ENCODE data around the gene SCP2. TPM values are rescaled to one million over a fixed set of nuclear protein-coding genes. Genes with fewer than 3 reads are reported as not detected.
A peak's percentile ranks its signal among the peaks of the same experiment; 100 is the strongest.

Gene SCP2
- total and polyA plus RNA-seq, 8 donors: 45.7 to 110 (median 70.4) TPM

DNA sequence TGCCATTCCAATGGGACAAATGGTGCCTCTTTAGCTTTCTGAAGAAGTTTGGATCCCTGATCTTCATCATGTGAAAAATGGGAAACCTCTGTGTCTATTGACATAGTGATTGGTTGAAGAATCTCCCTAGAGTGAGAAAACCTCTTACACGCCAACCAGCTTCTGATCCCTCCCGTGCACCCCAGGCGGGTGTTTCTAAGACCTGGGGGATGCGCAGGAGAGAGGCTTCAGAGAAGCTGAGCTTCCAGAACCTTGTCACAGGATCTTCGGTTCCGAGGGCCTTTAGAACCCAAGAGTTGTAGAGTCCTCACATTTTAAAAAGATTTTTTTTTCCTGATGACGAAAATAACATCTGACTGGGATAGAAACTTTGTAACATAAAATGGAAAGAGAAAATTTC is 146.2 kb downstream of the SCP2 start:
- Histone ChIP-seq H3K36me3 (no peaks in the 10 kb centered on the region), H3K27ac (no peak overlapping the region), H3K4me1 (no peaks in the 10 kb centered on the region), H3K27me3 (no peaks in the 10 kb centered on the region), H3K4me3 (no peak overlapping the region), H3K9me3 (no peaks in the 10 kb centered on the region)
- ATAC-seq (no peak), DNase-seq (peak in 1 of 6 donors; percentile 22), FAIRE-seq (no peak)
- TF ChIP-seq, protein P1, sequence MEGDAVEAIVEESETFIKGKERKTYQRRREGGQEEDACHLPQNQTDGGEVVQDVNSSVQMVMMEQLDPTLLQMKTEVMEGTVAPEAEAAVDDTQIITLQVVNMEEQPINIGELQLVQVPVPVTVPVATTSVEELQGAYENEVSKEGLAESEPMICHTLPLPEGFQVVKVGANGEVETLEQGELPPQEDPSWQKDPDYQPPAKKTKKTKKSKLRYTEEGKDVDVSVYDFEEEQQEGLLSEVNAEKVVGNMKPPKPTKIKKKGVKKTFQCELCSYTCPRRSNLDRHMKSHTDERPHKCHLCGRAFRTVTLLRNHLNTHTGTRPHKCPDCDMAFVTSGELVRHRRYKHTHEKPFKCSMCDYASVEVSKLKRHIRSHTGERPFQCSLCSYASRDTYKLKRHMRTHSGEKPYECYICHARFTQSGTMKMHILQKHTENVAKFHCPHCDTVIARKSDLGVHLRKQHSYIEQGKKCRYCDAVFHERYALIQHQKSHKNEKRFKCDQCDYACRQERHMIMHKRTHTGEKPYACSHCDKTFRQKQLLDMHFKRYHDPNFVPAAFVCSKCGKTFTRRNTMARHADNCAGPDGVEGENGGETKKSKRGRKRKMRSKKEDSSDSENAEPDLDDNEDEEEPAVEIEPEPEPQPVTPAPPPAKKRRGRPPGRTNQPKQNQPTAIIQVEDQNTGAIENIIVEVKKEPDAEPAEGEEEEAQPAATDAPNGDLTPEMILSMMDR (IDR thresholded peaks at IDR 0.05): no peak
- intact Hi-C loops (cut with DNase I): no loop called here
- WGBS, 2 donors: 90 to 93% methylated on average over 7 of the region's 7 CpGs

DNA sequence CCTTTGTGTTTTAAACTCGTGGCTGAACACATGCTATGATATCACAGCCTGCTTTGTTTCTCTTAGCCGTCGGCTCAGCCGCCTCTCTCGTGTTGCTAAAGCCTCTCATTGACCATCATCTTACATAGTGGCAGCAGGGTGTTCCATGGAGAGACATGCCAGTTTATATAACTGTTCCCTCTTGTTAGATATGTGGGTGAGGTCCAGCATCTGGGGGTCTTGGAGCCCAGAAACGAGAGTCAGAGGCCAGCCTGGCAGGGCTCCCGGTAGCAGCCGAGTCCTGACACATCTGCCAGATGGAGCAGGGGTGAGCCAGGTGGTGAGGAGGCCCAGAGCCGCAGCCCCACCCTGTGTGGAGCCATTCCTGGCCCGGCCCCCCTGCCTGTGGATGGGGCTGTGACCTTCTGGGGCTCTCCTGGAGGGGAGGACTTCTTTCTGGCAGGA is 146.8 kb downstream of the SCP2 start:
- intact Hi-C loops (cut with DNase I): no loop called here
- no peak overlapping the region for H3K27ac ChIP-seq

DNA sequence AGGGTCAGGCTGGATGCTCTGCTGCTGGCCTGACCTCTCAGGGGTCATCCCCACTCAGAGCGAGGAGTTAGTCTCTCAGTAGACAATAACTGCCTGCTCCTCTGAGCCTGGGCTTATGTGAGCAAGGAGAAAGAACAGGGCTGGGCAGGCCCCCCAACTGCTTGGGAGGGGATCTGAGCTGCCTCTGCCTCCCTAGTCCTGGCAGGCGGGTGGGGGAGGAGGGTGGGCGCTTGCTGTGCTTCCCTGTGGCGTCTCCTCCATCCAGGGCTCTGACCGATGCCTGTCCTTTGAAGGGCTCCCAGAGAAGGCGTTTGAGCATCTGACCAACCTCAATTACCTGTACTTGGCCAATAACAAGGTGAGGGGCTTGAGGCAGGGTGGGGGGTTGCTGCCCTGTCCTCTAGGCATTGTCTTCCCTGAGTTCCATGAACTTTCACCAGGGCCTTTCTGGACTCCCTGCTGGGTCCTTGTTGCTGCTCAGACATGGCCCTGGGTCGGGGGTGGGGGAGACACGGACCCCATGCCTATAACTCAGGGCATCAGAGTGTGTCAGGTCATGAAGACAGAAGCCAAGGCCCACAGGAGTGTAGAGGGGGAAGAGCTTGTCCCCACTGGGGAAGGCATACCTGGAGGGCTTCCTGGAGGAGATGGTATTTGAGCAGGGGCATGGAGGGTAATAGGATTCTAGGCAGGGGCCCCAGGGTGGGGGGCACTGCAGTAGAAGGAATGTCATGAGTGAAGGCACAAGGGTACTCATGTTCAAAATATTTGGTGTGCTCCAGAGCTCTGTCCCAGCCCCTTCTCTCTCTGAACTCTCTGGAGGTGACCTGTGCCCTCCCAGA is 147.5 kb downstream of the SCP2 start:
- DNase-seq (peak in 2 of 6 donors; percentile 27 to 30), ATAC-seq (no peak), FAIRE-seq (no peak)
- Histone ChIP-seq H3K27ac (no peak overlapping the region), H3K9me3 (no peaks in the 10 kb centered on the region), H3K4me1 (no peaks in the 10 kb centered on the region), H3K4me3 (no peak overlapping the region), H3K27me3 (no peaks in the 10 kb centered on the region), H3K36me3 (no peaks in the 10 kb centered on the region)
- 81 to 96% methylated on average over 8 of the region's 8 CpGs for WGBS, 2 donors
- TF ChIP-seq, protein P1 (IDR thresholded peaks at IDR 0.05): no peak
- intact Hi-C loops (cut with DNase I): no loop called here

More for the DNA sequence above, 146.8 kb downstream of the SCP2 start:
- FAIRE-seq (no peak), ATAC-seq (no peak), DNase-seq (peak in 2 of 6 donors; percentile 35 to 51)
- no peaks in the 10 kb centered on the region for H3K36me3 ChIP-seq
- WGBS, 2 donors: 73 to 75% methylated on average over 10 of the region's 10 CpGs
- H3K27me3 ChIP-seq: no peaks in the 10 kb centered on the region
- TF ChIP-seq, protein P1 (IDR thresholded peaks at IDR 0.05): no peak
- H3K9me3 ChIP-seq: no peaks in the 10 kb centered on the region
- H3K4me3 ChIP-seq: no peak overlapping the region
- H3K4me1 ChIP-seq: no peaks in the 10 kb centered on the region

DNA sequence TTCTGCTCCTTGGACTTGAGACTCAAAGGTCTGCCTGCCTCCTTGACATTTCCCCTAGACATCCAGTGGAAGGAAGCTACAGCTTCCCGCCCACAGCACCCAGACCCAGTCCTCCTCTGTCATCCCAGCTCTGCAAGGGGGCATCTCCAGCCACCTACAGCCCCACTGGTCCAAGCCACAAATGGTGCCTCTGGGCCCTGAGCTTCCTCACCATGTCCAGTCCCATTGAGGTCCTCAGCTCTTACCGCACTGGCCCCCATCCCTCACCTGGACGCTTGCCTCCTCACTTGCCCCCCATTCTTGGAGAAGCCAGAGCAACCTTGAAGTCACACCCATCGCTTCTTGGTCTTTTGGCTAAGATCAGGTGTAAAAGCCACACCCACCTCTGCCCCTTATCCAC is 148.1 kb downstream of the SCP2 start:
- no peak for ATAC-seq
- DNase-seq: peak in 2 of 6 donors; percentile 19 to 22
- H3K4me3 ChIP-seq: no peak overlapping the region
- no peaks in the 10 kb centered on the region for H3K9me3 ChIP-seq
- no peaks in the 10 kb centered on the region for H3K27me3 ChIP-seq
- intact Hi-C loops (cut with DNase I): no loop called here
- H3K4me1 ChIP-seq: no peaks in the 10 kb centered on the region
- WGBS, 2 donors: 96 to 97% methylated on average over 4 of the region's 4 CpGs
- no peaks in the 10 kb centered on the region for H3K36me3 ChIP-seq
- TF ChIP-seq, protein P1 (IDR thresholded peaks at IDR 0.05): no peak
- no peak overlapping the region for H3K27ac ChIP-seq
- FAIRE-seq: no peak

DNA sequence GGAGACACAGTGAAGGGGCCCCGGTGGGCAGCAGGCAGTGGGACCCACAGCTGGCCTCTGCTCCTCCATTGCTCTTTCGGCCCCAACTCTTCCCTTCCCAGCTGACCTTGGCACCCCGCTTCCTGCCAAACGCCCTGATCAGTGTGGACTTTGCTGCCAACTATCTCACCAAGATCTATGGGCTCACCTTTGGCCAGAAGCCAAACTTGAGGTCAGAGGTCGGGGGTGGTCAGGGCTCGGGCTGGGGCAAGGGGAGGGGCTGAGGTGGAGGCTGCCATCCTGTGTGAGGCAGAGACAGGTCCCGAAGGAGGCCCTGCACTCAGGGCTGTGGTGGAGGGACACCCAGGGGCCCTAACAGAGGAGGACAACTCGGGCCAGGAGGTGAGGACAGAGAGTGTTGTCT is 148.7 kb downstream of the SCP2 start:
- TF ChIP-seq, protein P1 (IDR thresholded peaks at IDR 0.05): no peak
- Histone ChIP-seq H3K4me3 (no peak overlapping the region), H3K27me3 (no peaks in the 10 kb centered on the region), H3K4me1 (no peaks in the 10 kb centered on the region), H3K27ac (no peak overlapping the region), H3K36me3 (no peaks in the 10 kb centered on the region), H3K9me3 (no peaks in the 10 kb centered on the region)
- WGBS, 2 donors: 62 to 68% methylated on average over 8 of the region's 8 CpGs
- DNase-seq: peak in 2 of 6 donors; percentile 47 to 49
- FAIRE-seq: no peak
- intact Hi-C loops (cut with DNase I): no loop called here
- no peak for ATAC-seq

Data from pancreas (tissue), 10 donors.